ENCODE results near the gene ATF1.
"Not testable (repeated sequence)": the region's sequence is repeated elsewhere in the genome, so short reads cannot be mapped to it uniquely, and the experiment has no call there.

The ATF1 gene

DNA sequence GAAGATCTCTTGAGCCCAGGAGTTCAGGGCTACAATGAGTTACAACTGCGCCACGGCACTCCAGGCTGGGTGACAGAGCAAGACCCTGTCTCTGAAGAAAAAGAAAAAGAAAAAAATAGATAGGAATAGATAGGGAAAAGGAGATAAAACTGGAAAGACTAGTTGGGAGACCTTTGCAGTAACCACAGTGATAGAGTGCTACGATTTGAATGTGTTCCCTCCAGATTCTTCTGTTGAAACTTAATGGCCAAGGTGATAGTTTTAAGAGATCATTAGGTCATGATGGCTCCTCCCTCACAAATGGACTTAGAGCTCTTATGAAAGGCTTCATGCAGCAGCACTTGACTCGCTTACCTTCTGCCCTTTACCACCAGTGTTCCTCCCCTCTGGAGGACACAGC lies 13.5 kb upstream of the ATF1 start:
- no peaks in the 10 kb centered on the region for H3K27me3 ChIP-seq (ENCODE audit: control insufficient read depth in 2 of 2, insufficient read depth in 2 of 2, low read length in 2 of 2)
- H3K36me3 ChIP-seq (ENCODE audit: control insufficient read depth in 2 of 2, insufficient read depth in 2 of 2, low read length in 2 of 2) = peaks cover 21 to 29% of the 10 kb centered on the region in 2 donors
- H3K9me3 ChIP-seq (ENCODE audit: control insufficient read depth in 2 of 2, low read length in 2 of 2) = no peaks in the 10 kb centered on the region
- no peaks in the 10 kb centered on the region for H3K4me1 ChIP-seq (ENCODE audit: control insufficient read depth in 2 of 2, insufficient read depth in 2 of 2, low read length in 2 of 2)
- no peak overlapping the region for H3K4me3 ChIP-seq (ENCODE audit: low read length in 2 of 2)
- H3K9ac ChIP-seq (ENCODE audit: low read depth in 1 of 2, low read length in 2 of 2) = no peak overlapping the region
- no peak overlapping the region for H3K27ac ChIP-seq (ENCODE audit: low read depth in 2 of 2, low read length in 2 of 2)

DNA sequence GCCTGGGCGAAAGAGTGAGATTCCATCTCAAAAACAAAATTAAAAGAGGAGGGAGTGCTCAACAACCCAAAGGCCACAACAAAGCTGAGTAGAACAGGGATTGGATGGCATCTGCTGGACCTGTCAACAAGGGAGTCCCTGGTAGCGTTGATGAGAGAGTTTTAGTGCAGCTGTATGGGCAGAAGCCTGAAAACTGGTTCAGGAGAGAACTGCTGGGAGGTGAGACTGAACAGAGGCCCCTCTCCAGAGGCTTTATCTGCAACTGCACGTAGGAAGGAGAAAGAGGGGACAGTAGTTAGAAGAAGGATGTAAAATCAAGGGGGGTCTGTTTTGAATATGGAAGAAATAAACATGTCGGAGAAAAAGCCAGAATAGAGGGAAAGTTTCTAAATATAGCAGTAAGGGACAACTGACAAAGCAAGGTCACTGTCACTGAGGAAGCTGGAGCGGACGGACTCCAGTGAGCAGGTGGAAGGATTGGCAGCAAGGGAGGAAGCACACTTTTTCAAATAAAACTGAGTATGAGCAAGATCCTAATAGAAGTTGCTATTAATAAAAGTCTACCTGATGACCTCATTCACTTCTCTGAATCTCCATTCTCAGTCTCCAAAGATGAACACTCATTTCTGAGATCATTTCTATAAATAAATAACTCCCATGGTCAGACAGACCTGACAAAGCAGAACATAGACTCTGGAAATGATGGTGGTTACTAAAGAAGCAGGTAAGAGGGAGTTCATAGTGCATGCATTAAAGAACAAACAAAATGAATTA lies 11.8 kb upstream of the ATF1 start:
- no peak overlapping the region for H3K27ac ChIP-seq (ENCODE audit: low read depth in 2 of 2, low read length in 2 of 2)
- H3K4me3 ChIP-seq (ENCODE audit: low read length in 2 of 2) = no peak overlapping the region
- H3K4me1 ChIP-seq (ENCODE audit: control insufficient read depth in 2 of 2, insufficient read depth in 2 of 2, low read length in 2 of 2) = no peaks in the 10 kb centered on the region
- no peaks in the 10 kb centered on the region for H3K9me3 ChIP-seq (ENCODE audit: control insufficient read depth in 2 of 2, low read length in 2 of 2)
- no peaks in the 10 kb centered on the region for H3K27me3 ChIP-seq (ENCODE audit: control insufficient read depth in 2 of 2, insufficient read depth in 2 of 2, low read length in 2 of 2)
- H3K36me3 ChIP-seq (ENCODE audit: control insufficient read depth in 2 of 2, insufficient read depth in 2 of 2, low read length in 2 of 2) = peaks cover 9 to 17% of the 10 kb centered on the region in 2 donors
- no peak overlapping the region for H3K9ac ChIP-seq (ENCODE audit: low read depth in 1 of 2, low read length in 2 of 2)

GRCh38 chr12:50753232-50753769 lies 10.6 kb upstream of the ATF1 start:
- Histone ChIP-seq H3K9ac (ENCODE audit: low read depth in 1 of 2, low read length in 2 of 2) (no peak overlapping the region), H3K9me3 (ENCODE audit: control insufficient read depth in 2 of 2, low read length in 2 of 2) (no peaks in the 10 kb centered on the region), H3K36me3 (ENCODE audit: control insufficient read depth in 2 of 2, insufficient read depth in 2 of 2, low read length in 2 of 2) (peaks cover 2 to 7% of the 10 kb centered on the region in 2 donors), H3K4me1 (ENCODE audit: control insufficient read depth in 2 of 2, insufficient read depth in 2 of 2, low read length in 2 of 2) (no peaks in the 10 kb centered on the region), H3K4me3 (ENCODE audit: low read length in 2 of 2) (no peak overlapping the region), H3K27ac (ENCODE audit: low read depth in 2 of 2, low read length in 2 of 2) (no peak overlapping the region), H3K27me3 (ENCODE audit: control insufficient read depth in 2 of 2, insufficient read depth in 2 of 2, low read length in 2 of 2) (no peaks in the 10 kb centered on the region)

DNA sequence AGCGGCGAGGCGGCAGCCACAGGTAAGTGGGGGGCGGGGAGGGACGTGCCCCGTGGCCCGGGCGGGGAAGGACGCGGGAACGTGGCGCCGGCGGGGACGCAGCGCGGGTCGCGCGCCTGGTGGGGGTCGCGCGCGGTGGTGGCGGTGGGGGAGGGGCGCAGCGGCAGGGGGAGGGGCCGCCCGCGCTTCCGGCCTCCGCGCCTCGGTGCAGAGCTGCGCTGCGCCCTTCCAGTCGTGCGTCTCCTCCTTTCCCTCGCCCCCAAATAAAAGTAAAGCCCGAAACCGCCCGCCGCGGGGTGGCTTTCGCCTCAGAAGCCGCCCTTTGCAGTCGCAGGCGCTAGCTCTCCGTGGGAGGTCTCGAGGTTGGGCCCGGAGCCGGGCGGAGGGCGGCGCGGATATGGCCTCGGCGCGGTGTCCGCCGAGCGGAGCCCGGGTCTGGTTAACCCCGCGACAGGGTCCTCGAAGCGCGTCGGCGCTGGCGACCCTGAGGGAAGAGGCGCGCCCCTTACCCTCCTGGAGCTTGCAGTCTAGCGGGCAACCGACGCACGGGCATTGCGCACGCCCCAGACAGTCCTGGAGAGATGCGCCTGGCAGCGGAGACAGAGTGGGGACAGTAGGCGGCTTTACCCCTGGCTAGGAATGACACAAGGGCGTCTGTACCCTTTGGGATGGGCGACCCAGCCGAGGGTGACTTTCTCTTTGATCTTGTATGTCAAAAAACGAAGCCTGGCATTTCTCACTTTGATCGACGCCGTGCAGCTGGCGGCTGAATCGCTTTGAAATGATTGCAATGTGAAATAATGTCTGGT lies 589 bp downstream of the ATF1 start:
- H3K27ac ChIP-seq (ENCODE audit: low read depth in 2 of 2, low read length in 2 of 2) = peak overlapping the region; percentile 99
- peaks cover 19 to 23% of the 10 kb centered on the region in 2 donors for H3K4me1 ChIP-seq (ENCODE audit: control insufficient read depth in 2 of 2, insufficient read depth in 2 of 2, low read length in 2 of 2)
- no peaks in the 10 kb centered on the region for H3K27me3 ChIP-seq (ENCODE audit: control insufficient read depth in 2 of 2, insufficient read depth in 2 of 2, low read length in 2 of 2)
- peak overlapping the region; percentile 76 to 97 for H3K4me3 ChIP-seq (ENCODE audit: low read length in 2 of 2)
- no peaks in the 10 kb centered on the region for H3K36me3 ChIP-seq (ENCODE audit: control insufficient read depth in 2 of 2, insufficient read depth in 2 of 2, low read length in 2 of 2)
- peak overlapping the region; percentile 85 to 99 for H3K9ac ChIP-seq (ENCODE audit: low read depth in 1 of 2, low read length in 2 of 2)
- no peaks in the 10 kb centered on the region for H3K9me3 ChIP-seq (ENCODE audit: control insufficient read depth in 2 of 2, low read length in 2 of 2)

- peaks cover 19 to 23% of the 10 kb centered on the region in 2 donors for H3K4me1 ChIP-seq (ENCODE audit: control insufficient read depth in 2 of 2, insufficient read depth in 2 of 2, low read length in 2 of 2)
- peak overlapping the region; percentile 99 for H3K27ac ChIP-seq (ENCODE audit: low read depth in 2 of 2, low read length in 2 of 2)
- H3K9ac ChIP-seq (ENCODE audit: low read depth in 1 of 2, low read length in 2 of 2) = peak overlapping the region; percentile 75 to 99
Measured at GRCh38 chr12:50765095-50765911, 1.4 kb downstream of the ATF1 start.

DNA sequence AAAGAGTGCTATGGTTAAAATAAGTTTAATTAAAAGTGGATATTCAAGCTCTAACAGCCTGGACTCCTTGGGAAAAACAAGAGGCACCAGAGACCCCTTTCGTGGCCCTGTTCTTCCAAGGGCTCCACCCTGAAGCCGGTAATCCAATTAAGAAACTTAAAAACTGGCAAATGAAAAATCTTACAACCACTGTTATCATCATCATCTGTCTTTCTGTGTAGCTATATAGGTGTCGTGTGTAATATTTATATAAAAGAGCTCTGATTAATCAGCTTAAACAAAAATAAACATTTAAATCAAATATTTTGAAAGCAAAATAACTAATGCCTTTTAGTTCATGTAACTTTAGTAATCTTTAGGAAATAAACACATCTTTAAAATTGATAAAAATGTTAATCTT lies 4.5 kb downstream of the ATF1 start:
- Histone ChIP-seq H3K27me3 (ENCODE audit: control insufficient read depth in 2 of 2, insufficient read depth in 2 of 2, low read length in 2 of 2) (no peaks in the 10 kb centered on the region), H3K4me3 (ENCODE audit: low read length in 2 of 2) (no peak overlapping the region), H3K9me3 (ENCODE audit: control insufficient read depth in 2 of 2, low read length in 2 of 2) (no peaks in the 10 kb centered on the region), H3K27ac (ENCODE audit: low read depth in 2 of 2, low read length in 2 of 2) (peak overlapping the region in 1 of 2 donors; percentile 29), H3K4me1 (ENCODE audit: control insufficient read depth in 2 of 2, insufficient read depth in 2 of 2, low read length in 2 of 2) (peaks cover 13 to 23% of the 10 kb centered on the region in 2 donors), H3K36me3 (ENCODE audit: control insufficient read depth in 2 of 2, insufficient read depth in 2 of 2, low read length in 2 of 2) (peaks cover 0 to 10% of the 10 kb centered on the region in 2 donors), H3K9ac (ENCODE audit: low read depth in 1 of 2, low read length in 2 of 2) (no peak overlapping the region)

More at GRCh38 chr12:50765095-50765911, 1.4 kb downstream of the ATF1 start:
- Histone ChIP-seq H3K9me3 (ENCODE audit: control insufficient read depth in 2 of 2, low read length in 2 of 2) (no peaks in the 10 kb centered on the region), H3K27me3 (ENCODE audit: control insufficient read depth in 2 of 2, insufficient read depth in 2 of 2, low read length in 2 of 2) (no peaks in the 10 kb centered on the region), H3K4me3 (ENCODE audit: low read length in 2 of 2) (peak overlapping the region; percentile 76 to 97), H3K36me3 (ENCODE audit: control insufficient read depth in 2 of 2, insufficient read depth in 2 of 2, low read length in 2 of 2) (peaks cover 0 to 2% of the 10 kb centered on the region in 2 donors)

- H3K4me3 ChIP-seq (ENCODE audit: low read length in 2 of 2); H3K9ac ChIP-seq (ENCODE audit: low read depth in 1 of 2, low read length in 2 of 2); H3K9me3 ChIP-seq (ENCODE audit: control insufficient read depth in 2 of 2, low read length in 2 of 2); H3K27me3 ChIP-seq (ENCODE audit: control insufficient read depth in 2 of 2, insufficient read depth in 2 of 2, low read length in 2 of 2): not testable (repeated sequence)
- peaks cover 0 to 10% of the 10 kb centered on the region in 2 donors for H3K36me3 ChIP-seq (ENCODE audit: control insufficient read depth in 2 of 2, insufficient read depth in 2 of 2, low read length in 2 of 2)
- peaks cover 13 to 23% of the 10 kb centered on the region in 2 donors for H3K4me1 ChIP-seq (ENCODE audit: control insufficient read depth in 2 of 2, insufficient read depth in 2 of 2, low read length in 2 of 2)
- H3K27ac ChIP-seq (ENCODE audit: low read depth in 2 of 2, low read length in 2 of 2) = peak overlapping the region in 1 of 2 donors; percentile 23
Measured at GRCh38 chr12:50768813-50769212, 4.9 kb downstream of the ATF1 start.

DNA sequence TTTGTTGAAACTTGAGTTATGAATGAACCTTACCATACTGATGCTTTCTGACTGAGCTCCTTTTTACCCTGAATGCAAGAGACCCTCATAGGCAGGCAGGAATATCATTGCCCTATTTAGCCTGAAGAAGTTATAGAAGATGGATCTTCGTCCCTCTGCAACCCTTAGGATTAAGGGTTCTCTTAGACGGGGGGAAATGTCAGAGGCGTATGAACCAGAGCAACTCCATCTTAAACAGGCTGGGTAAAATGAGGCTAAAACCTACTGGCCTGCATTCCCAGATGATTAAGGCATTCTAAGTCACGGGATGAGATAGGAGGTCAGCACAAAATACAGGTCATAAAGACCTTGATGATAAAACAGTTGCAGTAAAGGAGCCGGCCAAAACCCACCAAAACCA lies 7.5 kb downstream of the ATF1 start:
- Histone ChIP-seq H3K9ac (ENCODE audit: low read depth in 1 of 2, low read length in 2 of 2) (no peak overlapping the region), H3K4me3 (ENCODE audit: low read length in 2 of 2) (no peak overlapping the region), H3K27ac (ENCODE audit: low read depth in 2 of 2, low read length in 2 of 2) (no peak overlapping the region), H3K9me3 (ENCODE audit: control insufficient read depth in 2 of 2, low read length in 2 of 2) (no peaks in the 10 kb centered on the region), H3K36me3 (ENCODE audit: control insufficient read depth in 2 of 2, insufficient read depth in 2 of 2, low read length in 2 of 2) (peaks cover 0 to 10% of the 10 kb centered on the region in 2 donors), H3K27me3 (ENCODE audit: control insufficient read depth in 2 of 2, insufficient read depth in 2 of 2, low read length in 2 of 2) (no peaks in the 10 kb centered on the region), H3K4me1 (ENCODE audit: control insufficient read depth in 2 of 2, insufficient read depth in 2 of 2, low read length in 2 of 2) (peaks cover 9 to 12% of the 10 kb centered on the region in 2 donors)

GRCh38 chr12:50772470-50772869 lies 8.6 kb downstream of the ATF1 start:
- Histone ChIP-seq H3K27me3 (ENCODE audit: control insufficient read depth in 2 of 2, insufficient read depth in 2 of 2, low read length in 2 of 2) (no peaks in the 10 kb centered on the region), H3K36me3 (ENCODE audit: control insufficient read depth in 2 of 2, insufficient read depth in 2 of 2, low read length in 2 of 2) (peaks cover 0 to 10% of the 10 kb centered on the region in 2 donors), H3K4me1 (ENCODE audit: control insufficient read depth in 2 of 2, insufficient read depth in 2 of 2, low read length in 2 of 2) (peaks cover 11 to 14% of the 10 kb centered on the region in 2 donors), H3K27ac (ENCODE audit: low read depth in 2 of 2, low read length in 2 of 2) (no peak overlapping the region), H3K4me3 (ENCODE audit: low read length in 2 of 2) (no peak overlapping the region), H3K9ac (ENCODE audit: low read depth in 1 of 2, low read length in 2 of 2) (no peak overlapping the region), H3K9me3 (ENCODE audit: control insufficient read depth in 2 of 2, low read length in 2 of 2) (no peaks in the 10 kb centered on the region)
